ENCODE data around the gene CPNE8.
"Not testable (repeated sequence)": the region's sequence is repeated elsewhere in the genome, so short reads cannot be mapped to it uniquely, and the experiment has no call there.

The CPNE8 gene

GRCh38 chr12:38823314-38823713 lies 82.1 kb downstream of the CPNE8 start:
- no peak for FAIRE-seq

GRCh38 chr12:38817942-38818341 lies 87.4 kb downstream of the CPNE8 start:
- no peak for FAIRE-seq

GRCh38 chr12:38813923-38814322 lies 91.5 kb downstream of the CPNE8 start:
- no peak for FAIRE-seq

- no peak for FAIRE-seq
Observed at GRCh38 chr12:38811814-38812356, 93.5 kb downstream of the CPNE8 start.

GRCh38 chr12:38809832-38810231 lies 95.6 kb downstream of the CPNE8 start:
- FAIRE-seq, result no peak

GRCh38 chr12:38788106-38788505 lies 117.3 kb downstream of the CPNE8 start:
- no peak for FAIRE-seq

- FAIRE-seq, result no peak
Observed at GRCh38 chr12:38785381-38785780, 120.0 kb downstream of the CPNE8 start.

GRCh38 chr12:38783304-38783703 lies 122.1 kb downstream of the CPNE8 start:
- FAIRE-seq, result no peak

GRCh38 chr12:38782359-38782758 lies 123.0 kb downstream of the CPNE8 start:
- FAIRE-seq, result no peak

GRCh38 chr12:38776647-38777046 lies 128.7 kb downstream of the CPNE8 start:
- no peak for FAIRE-seq

GRCh38 chr12:38775457-38775856 lies 129.9 kb downstream of the CPNE8 start:
- no peak for FAIRE-seq

- no peak for FAIRE-seq
Observed at GRCh38 chr12:38772437-38772836, 133.0 kb downstream of the CPNE8 start.

- no peak for FAIRE-seq
Observed at GRCh38 chr12:38771871-38772270, 133.5 kb downstream of the CPNE8 start.

- no peak for FAIRE-seq
Observed at GRCh38 chr12:38761636-38762342, 143.6 kb downstream of the CPNE8 start.

GRCh38 chr12:38761111-38761510 lies 144.3 kb downstream of the CPNE8 start:
- no peak for FAIRE-seq

GRCh38 chr12:38759621-38760020 lies 145.8 kb downstream of the CPNE8 start:
- FAIRE-seq, result no peak

- no peak for FAIRE-seq
Observed at GRCh38 chr12:38746744-38747143, 158.6 kb downstream of the CPNE8 start.

GRCh38 chr12:38745601-38746000 lies 159.8 kb downstream of the CPNE8 start:
- no peak for FAIRE-seq

GRCh38 chr12:38744041-38744440 lies 161.3 kb downstream of the CPNE8 start:
- FAIRE-seq, result no peak

- not testable (repeated sequence) for FAIRE-seq
Observed at GRCh38 chr12:38742496-38742895, 162.9 kb downstream of the CPNE8 start.

- FAIRE-seq, result no peak
Observed at GRCh38 chr12:38736821-38737220, 168.6 kb downstream of the CPNE8 start.

GRCh38 chr12:38732761-38733160 lies 172.6 kb downstream of the CPNE8 start:
- FAIRE-seq, result no peak

GRCh38 chr12:38728894-38729293 lies 176.5 kb downstream of the CPNE8 start:
- FAIRE-seq, result no peak

- FAIRE-seq, result no peak
Observed at GRCh38 chr12:38721611-38722252, 183.7 kb downstream of the CPNE8 start.

Data from TTC549 (cell line).